ENCODE data around the gene MED12. TPM values are rescaled to one million over a fixed set of nuclear protein-coding genes. Genes with fewer than 3 reads are reported as not detected.

The MED12 gene
- total RNA-seq, 2 donors from 2014 or later, result 57.5 to 86.5 TPM

Other genes with a start within 250 kb of the MED12 start
- not detected for gene TEX11, start 209.9 kb upstream of the MED12 start, total RNA-seq
- under 1 TPM in 1 of 2 donors, not detected in 1; 0.14 TPM for gene SLC7A3, start 187.5 kb upstream of the MED12 start, total RNA-seq
- 10 to 100 TPM; 37.7 to 42.3 TPM for gene SNX12, start 50.3 kb upstream of the MED12 start, total RNA-seq
- gene FOXO4, start 22.7 kb upstream of the MED12 start, total RNA-seq, result 10 to 100 TPM in 1 of 2 donors, 1 to 10 TPM in 1; 8.2 to 22.8 TPM
- gene CXorf65, start 11.9 kb upstream of the MED12 start, total RNA-seq, result 10 to 100 TPM in 1 of 2 donors, 1 to 10 TPM in 1; 7.5 to 20.7 TPM
- 100 to 1,000 TPM; 164 to 349 TPM for gene IL2RG, start 7.0 kb upstream of the MED12 start, total RNA-seq
- gene NLGN3, start 26.2 kb downstream of the MED12 start, total RNA-seq, result 1 to 10 TPM; 2.1 to 3.6 TPM
- under 1 TPM in 1 of 2 donors, not detected in 1; 0.16 TPM for gene GJB1, start 104.6 kb downstream of the MED12 start, total RNA-seq
- gene ZMYM3, start 135.5 kb downstream of the MED12 start, total RNA-seq, result 10 to 100 TPM in 1 of 2 donors, 1 to 10 TPM in 1; 5.1 to 32.5 TPM
- gene NONO, start 165.0 kb downstream of the MED12 start, total RNA-seq, result 100 to 1,000 TPM; 527 to 606 TPM
- 1 to 10 TPM; 5.8 to 7.8 TPM for gene ITGB1BP2, start 183.2 kb downstream of the MED12 start, total RNA-seq
- gene TAF1, start 247.8 kb downstream of the MED12 start, total RNA-seq, result 10 to 100 TPM; 38.1 to 43.1 TPM

All from activated naive CD4-positive, alpha-beta T cell treated with anti-CD3 and anti-CD28 coated beads, Interleukin-2, amount 50 U/mL, for 72 hours (primary cell).